Measurements from ENCODE around the gene TAF4B.

The TAF4B gene

GRCh38 chr18:26309281-26309680, 83.0 kb downstream of the TAF4B start:
- H3K9ac ChIP-seq (ENCODE audit: low read length): no peak overlapping the region
- WGBS: no CpG with 5 or more reads among the region's 1 CpG
- H3K27ac ChIP-seq (ENCODE audit: low read length, poor library complexity, severe bottlenecking): no peak overlapping the region
- H3K4me2 ChIP-seq (ENCODE audit: low read length, poor library complexity, severe bottlenecking): no peak overlapping the region
- H3K27me3 ChIP-seq (ENCODE audit: control insufficient read depth in 1 of 2, insufficient read depth in 1 of 2, low read length in 2 of 2): no peaks in the 10 kb centered on the region
- no peak overlapping the region for H2AK5ac ChIP-seq (ENCODE audit: low read length, severe bottlenecking)
- H3K14ac ChIP-seq (ENCODE audit: low read length in 2 of 2): no peak overlapping the region
- H2BK12ac ChIP-seq (ENCODE audit: low read length in 2 of 2): no peak overlapping the region
- H3K4ac ChIP-seq (ENCODE audit: low read depth in 1 of 2, low read length in 2 of 2): no peak overlapping the region
- DNase-seq: peak; percentile 36
- no peaks in the 10 kb centered on the region for H3K9me3 ChIP-seq (ENCODE audit: control insufficient read depth, low read length)
- no peak overlapping the region for H4K8ac ChIP-seq (ENCODE audit: low read length)
- no peak overlapping the region for H2AFZ ChIP-seq (ENCODE audit: low read depth, low read length)
- no peak overlapping the region for H3K18ac ChIP-seq (ENCODE audit: low read depth in 1 of 2, low read length in 2 of 2)
- no peaks in the 10 kb centered on the region for H3K36me3 ChIP-seq (ENCODE audit: control insufficient read depth in 1 of 2, insufficient read depth in 2 of 2, low read depth in 1 of 2, low read length in 2 of 2)
- no peaks in the 10 kb centered on the region for H3K79me1 ChIP-seq (replicated peaks; ENCODE audit: low read length, poor library complexity, severe bottlenecking)
- H2BK15ac ChIP-seq (ENCODE audit: low read depth, poor library complexity, severe bottlenecking): no peak overlapping the region
- no peak overlapping the region for H3K4me3 ChIP-seq (ENCODE audit: insufficient read depth in 1 of 2, low read depth in 1 of 2, low read length in 2 of 2)
- no peak overlapping the region for H4K91ac ChIP-seq (ENCODE audit: low read length)
- H3K23ac ChIP-seq (ENCODE audit: low read length in 2 of 2): no peak overlapping the region
- no peak overlapping the region for H2BK5ac ChIP-seq (ENCODE audit: low read depth, low read length, poor library complexity, severe bottlenecking)
- H3K4me1 ChIP-seq (ENCODE audit: control insufficient read depth, insufficient read depth, low read depth, low read length): no peaks in the 10 kb centered on the region
- no peak overlapping the region for H2BK120ac ChIP-seq (ENCODE audit: low read depth, low read length)

GRCh38 chr18:26312199-26312598, 86.0 kb downstream of the TAF4B start:
- Histone ChIP-seq H3K27ac (ENCODE audit: low read length, poor library complexity, severe bottlenecking) (no peak overlapping the region), H3K18ac (ENCODE audit: low read depth in 1 of 2, low read length in 2 of 2) (no peak overlapping the region), H2BK5ac (ENCODE audit: low read depth, low read length, poor library complexity, severe bottlenecking) (no peak overlapping the region), H3K4me1 (ENCODE audit: control insufficient read depth, insufficient read depth, low read depth, low read length) (no peaks in the 10 kb centered on the region), H3K79me1 (replicated peaks; ENCODE audit: low read length, poor library complexity, severe bottlenecking) (no peaks in the 10 kb centered on the region), H3K9ac (ENCODE audit: low read length) (no peak overlapping the region), H3K36me3 (ENCODE audit: control insufficient read depth in 1 of 2, insufficient read depth in 2 of 2, low read depth in 1 of 2, low read length in 2 of 2) (no peaks in the 10 kb centered on the region), H3K14ac (ENCODE audit: low read length in 2 of 2) (no peak overlapping the region), H2BK12ac (ENCODE audit: low read length in 2 of 2) (no peak overlapping the region), H3K23ac (ENCODE audit: low read length in 2 of 2) (no peak overlapping the region), H2BK15ac (ENCODE audit: low read depth, poor library complexity, severe bottlenecking) (no peak overlapping the region), H2AFZ (ENCODE audit: low read depth, low read length) (no peak overlapping the region), H3K9me3 (ENCODE audit: control insufficient read depth, low read length) (no peaks in the 10 kb centered on the region), H4K8ac (ENCODE audit: low read length) (no peak overlapping the region), H3K4me3 (ENCODE audit: insufficient read depth in 1 of 2, low read depth in 1 of 2, low read length in 2 of 2) (no peak overlapping the region), H2AK5ac (ENCODE audit: low read length, severe bottlenecking) (no peak overlapping the region), H4K91ac (ENCODE audit: low read length) (no peak overlapping the region), H3K4ac (ENCODE audit: low read depth in 1 of 2, low read length in 2 of 2) (no peak overlapping the region), H3K27me3 (ENCODE audit: control insufficient read depth in 1 of 2, insufficient read depth in 1 of 2, low read length in 2 of 2) (no peaks in the 10 kb centered on the region), H3K4me2 (ENCODE audit: low read length, poor library complexity, severe bottlenecking) (no peak overlapping the region), H2BK120ac (ENCODE audit: low read depth, low read length) (no peak overlapping the region)
- no peak for DNase-seq
- WGBS: 67% methylated on average over 1 of the region's 1 CpG

- no peak overlapping the region for H3K4me3 ChIP-seq (ENCODE audit: insufficient read depth in 1 of 2, low read depth in 1 of 2, low read length in 2 of 2)
- H3K18ac ChIP-seq (ENCODE audit: low read depth in 1 of 2, low read length in 2 of 2): no peak overlapping the region
- H4K91ac ChIP-seq (ENCODE audit: low read length): no peak overlapping the region
- H2BK120ac ChIP-seq (ENCODE audit: low read depth, low read length): no peak overlapping the region
- no peaks in the 10 kb centered on the region for H3K36me3 ChIP-seq (ENCODE audit: control insufficient read depth in 1 of 2, insufficient read depth in 2 of 2, low read depth in 1 of 2, low read length in 2 of 2)
- H3K79me1 ChIP-seq (replicated peaks; ENCODE audit: low read length, poor library complexity, severe bottlenecking): no peaks in the 10 kb centered on the region
- no peak overlapping the region for H3K23ac ChIP-seq (ENCODE audit: low read length in 2 of 2)
- H3K4me2 ChIP-seq (ENCODE audit: low read length, poor library complexity, severe bottlenecking): no peak overlapping the region
- H2BK15ac ChIP-seq (ENCODE audit: low read depth, poor library complexity, severe bottlenecking): no peak overlapping the region
- no peaks in the 10 kb centered on the region for H3K27me3 ChIP-seq (ENCODE audit: control insufficient read depth in 1 of 2, insufficient read depth in 1 of 2, low read length in 2 of 2)
- DNase-seq: peak; percentile 34
- WGBS: 59% methylated on average over 3 of the region's 3 CpGs
- no peak overlapping the region for H2BK5ac ChIP-seq (ENCODE audit: low read depth, low read length, poor library complexity, severe bottlenecking)
- no peak overlapping the region for H3K4ac ChIP-seq (ENCODE audit: low read depth in 1 of 2, low read length in 2 of 2)
- H3K9me3 ChIP-seq (ENCODE audit: control insufficient read depth, low read length): no peaks in the 10 kb centered on the region
- H3K9ac ChIP-seq (ENCODE audit: low read length): no peak overlapping the region
- no peaks in the 10 kb centered on the region for H3K4me1 ChIP-seq (ENCODE audit: control insufficient read depth, insufficient read depth, low read depth, low read length)
- no peak overlapping the region for H2AK5ac ChIP-seq (ENCODE audit: low read length, severe bottlenecking)
- H4K8ac ChIP-seq (ENCODE audit: low read length): no peak overlapping the region
- H3K14ac ChIP-seq (ENCODE audit: low read length in 2 of 2): no peak overlapping the region
- no peak overlapping the region for H2AFZ ChIP-seq (ENCODE audit: low read depth, low read length)
- H3K27ac ChIP-seq (ENCODE audit: low read length, poor library complexity, severe bottlenecking): no peak overlapping the region
- no peak overlapping the region for H2BK12ac ChIP-seq (ENCODE audit: low read length in 2 of 2)
Measured at GRCh38 chr18:26317398-26317797, 91.2 kb downstream of the TAF4B start.

- H3K4me3 ChIP-seq (ENCODE audit: insufficient read depth in 1 of 2, low read depth in 1 of 2, low read length in 2 of 2): no peak overlapping the region
- no peaks in the 10 kb centered on the region for H3K79me1 ChIP-seq (replicated peaks; ENCODE audit: low read length, poor library complexity, severe bottlenecking)
- H3K4me1 ChIP-seq (ENCODE audit: control insufficient read depth, insufficient read depth, low read depth, low read length): no peaks in the 10 kb centered on the region
- no peak overlapping the region for H4K91ac ChIP-seq (ENCODE audit: low read length)
- H3K23ac ChIP-seq (ENCODE audit: low read length in 2 of 2): no peak overlapping the region
- no peak overlapping the region for H3K4me2 ChIP-seq (ENCODE audit: low read length, poor library complexity, severe bottlenecking)
- no peak overlapping the region for H3K18ac ChIP-seq (ENCODE audit: low read depth in 1 of 2, low read length in 2 of 2)
- H2AFZ ChIP-seq (ENCODE audit: low read depth, low read length): no peak overlapping the region
- no peak overlapping the region for H3K14ac ChIP-seq (ENCODE audit: low read length in 2 of 2)
- H2BK5ac ChIP-seq (ENCODE audit: low read depth, low read length, poor library complexity, severe bottlenecking): no peak overlapping the region
- no peaks in the 10 kb centered on the region for H3K36me3 ChIP-seq (ENCODE audit: control insufficient read depth in 1 of 2, insufficient read depth in 2 of 2, low read depth in 1 of 2, low read length in 2 of 2)
- no peak overlapping the region for H2AK5ac ChIP-seq (ENCODE audit: low read length, severe bottlenecking)
- H3K4ac ChIP-seq (ENCODE audit: low read depth in 1 of 2, low read length in 2 of 2): no peak overlapping the region
- no peaks in the 10 kb centered on the region for H3K27me3 ChIP-seq (ENCODE audit: control insufficient read depth in 1 of 2, insufficient read depth in 1 of 2, low read length in 2 of 2)
- 92% methylated on average over 1 of the region's 1 CpG for WGBS
- H2BK120ac ChIP-seq (ENCODE audit: low read depth, low read length): no peak overlapping the region
- no peak overlapping the region for H2BK15ac ChIP-seq (ENCODE audit: low read depth, poor library complexity, severe bottlenecking)
- H3K27ac ChIP-seq (ENCODE audit: low read length, poor library complexity, severe bottlenecking): no peak overlapping the region
- H3K9ac ChIP-seq (ENCODE audit: low read length): no peak overlapping the region
- H4K8ac ChIP-seq (ENCODE audit: low read length): no peak overlapping the region
- H3K9me3 ChIP-seq (ENCODE audit: control insufficient read depth, low read length): no peaks in the 10 kb centered on the region
- DNase-seq: no peak
- no peak overlapping the region for H2BK12ac ChIP-seq (ENCODE audit: low read length in 2 of 2)
Measured at GRCh38 chr18:26320686-26321085, 94.4 kb downstream of the TAF4B start.
